Astrocyte (in vitro differentiated cells and primary cell): ENCODE results near the gene ZNF469. TPM values are rescaled to one million over a fixed set of nuclear protein-coding genes. Genes with fewer than 3 reads are reported as not detected.

Experiments
- DNase-seq: peaks from one replicate; pipeline ENCODE4 v3.0.0-alpha.2; 2010; ENCODE audit warnings: low read depth
- FAIRE-seq: peaks from 2 replicates; lab custom pipeline; 2011; peaks lifted over from hg19 to GRCh38; lab: Jason Lieb, UNC
- H2AFZ ChIP-seq: 2 replicates; pipeline ENCODE4 v1.6.0; 2012; ENCODE audit warnings: low read depth, low read length, inconsistent platforms
- H3K27ac ChIP-seq: 2 replicates; pipeline ENCODE4 v1.5.1; 2011; ENCODE audit warnings: low read depth, low read length, inconsistent platforms
- H3K27me3 ChIP-seq: 2 replicates; pipeline ENCODE4 v1.6.0; 2011; ENCODE audit warnings: low read length, inconsistent platforms; ENCODE audit not compliant: insufficient read depth
- H3K36me3 ChIP-seq: 2 replicates; pipeline ENCODE4 v1.5.1; 2011; ENCODE audit warnings: low read length, inconsistent platforms; ENCODE audit not compliant: insufficient read depth
- H3K4me1 ChIP-seq: 2 replicates; pipeline ENCODE4 v1.5.1; 2011; ENCODE audit warnings: low read length, inconsistent platforms; ENCODE audit not compliant: insufficient read depth
- H3K4me2 ChIP-seq: 2 replicates; pipeline ENCODE4 v1.6.0; 2012; ENCODE audit warnings: low read length, inconsistent platforms
- H3K4me3 ChIP-seq: 2 replicates; pipeline ENCODE4 v1.5.1; 2011; ENCODE audit warnings: low read depth, mild to moderate bottlenecking, low read length, inconsistent platforms; ENCODE audit not compliant: insufficient read depth
- H3K79me2 ChIP-seq: 2 replicates; pipeline ENCODE4 v1.6.0; 2012; ENCODE audit warnings: mild to moderate bottlenecking, low read length, inconsistent platforms; ENCODE audit not compliant: insufficient read depth
- H3K9ac ChIP-seq: 2 replicates; pipeline ENCODE4 v1.6.0; 2012; ENCODE audit warnings: mild to moderate bottlenecking, low read length, inconsistent platforms
- H3K9me3 ChIP-seq: 2 replicates; pipeline ENCODE4 v1.5.1; 2012; ENCODE audit warnings: low read depth, mild to moderate bottlenecking, low read length, inconsistent platforms; ENCODE audit not compliant: insufficient read depth
- H4K20me1 ChIP-seq: 2 replicates; pipeline ENCODE4 v1.6.0; 2012; ENCODE audit warnings: low read length, inconsistent platforms; ENCODE audit not compliant: insufficient read depth
- H3K27ac Mint-ChIP-seq: one replicate; pipeline ENCODE4 v1.8.0; 2021; ENCODE audit warnings: mild to moderate bottlenecking, mixed read lengths; ENCODE audit not compliant: unreplicated experiment
- H3K27me3 Mint-ChIP-seq: one replicate; pipeline ENCODE4 v1.8.0; 2021; ENCODE audit warnings: low read depth, mixed read lengths; ENCODE audit not compliant: unreplicated experiment
- H3K36me3 Mint-ChIP-seq: one replicate; pipeline ENCODE4 v1.8.0; 2021; ENCODE audit warnings: low read depth, mixed read lengths; ENCODE audit not compliant: unreplicated experiment
- H3K4me1 Mint-ChIP-seq: one replicate; pipeline ENCODE4 v1.8.0; 2021; ENCODE audit warnings: low read depth, mixed read lengths; ENCODE audit not compliant: unreplicated experiment
- H3K4me3 Mint-ChIP-seq: one replicate; pipeline ENCODE4 v1.8.0; 2021; ENCODE audit warnings: mild to moderate bottlenecking, moderate library complexity, mixed read lengths; ENCODE audit not compliant: unreplicated experiment
- H3K9me3 Mint-ChIP-seq: one replicate; pipeline ENCODE4 v1.8.0; 2021; ENCODE audit warnings: mild to moderate bottlenecking, mixed read lengths; ENCODE audit not compliant: unreplicated experiment
- CTCF ChIP-seq: IDR thresholded peaks from 2 replicates; pipeline ENCODE4 v1.5.1; 2011; ENCODE audit warnings: low read depth, mild to moderate bottlenecking, inconsistent platforms, low read length, moderate library complexity; ENCODE audit not compliant: insufficient read depth
- EZH2 ChIP-seq: IDR thresholded peaks from 2 replicates; pipeline ENCODE4 v1.6.1; 2012; ENCODE audit warnings: mild to moderate bottlenecking, low read length, inconsistent platforms; ENCODE audit not compliant: insufficient read depth
- total RNA-seq: library from RNA; stranded (reverse); gene quantifications from 2 replicates; pipeline ENCODE4 v1.2.1, GENCODE V29; 2021

ZNF469 gene
- total RNA-seq, 1 donor from 2014 or later, result 17.7 TPM

GRCh38 chr16:88368036-88368435 lies 14.7 kb upstream of the ZNF469 start:
- no peak overlapping the region for H3K4me2 ChIP-seq
- no peaks in the 10 kb centered on the region for H3K36me3 ChIP-seq
- peaks cover 5% of the 10 kb centered on the region for H3K9me3 ChIP-seq
- Mint-ChIP-seq H3K27ac (no peak overlapping the region), H3K9me3 (peaks cover 2% of the 10 kb centered on the region), H3K36me3 (no peaks in the 10 kb centered on the region), H3K4me3 (no peak overlapping the region), H3K27me3 (peaks cover 14% of the 10 kb centered on the region), H3K4me1 (peaks cover 1% of the 10 kb centered on the region)
- no peak for FAIRE-seq
- H4K20me1 ChIP-seq, result no peaks in the 10 kb centered on the region
- no peak overlapping the region for H3K27ac ChIP-seq
- DNase-seq, result no peak
- H3K4me1 ChIP-seq, result no peaks in the 10 kb centered on the region
- peaks cover 10% of the 10 kb centered on the region for H3K27me3 ChIP-seq
- no peaks in the 10 kb centered on the region for H3K79me2 ChIP-seq
- H3K4me3 ChIP-seq, result no peak overlapping the region
- no peak overlapping the region for H3K9ac ChIP-seq
- no peak for TF ChIP-seq EZH2
- no peak for TF ChIP-seq CTCF
- no peak overlapping the region for H2AFZ ChIP-seq

- Histone ChIP-seq H3K4me2 (no peak overlapping the region), H2AFZ (no peak overlapping the region), H3K9ac (no peak overlapping the region), H3K36me3 (no peaks in the 10 kb centered on the region), H3K9me3 (peaks cover 5% of the 10 kb centered on the region), H3K4me1 (no peaks in the 10 kb centered on the region), H3K79me2 (no peaks in the 10 kb centered on the region), H3K27ac (no peak overlapping the region), H4K20me1 (no peaks in the 10 kb centered on the region), H3K27me3 (peaks cover under 1% of the 10 kb centered on the region), H3K4me3 (no peak overlapping the region)
- no peaks in the 10 kb centered on the region for H3K36me3 Mint-ChIP-seq
- H3K9me3 Mint-ChIP-seq, result no peaks in the 10 kb centered on the region
- no peak for TF ChIP-seq CTCF
- H3K27ac Mint-ChIP-seq, result no peak overlapping the region
- DNase-seq (no peak), FAIRE-seq (no peak)
- H3K4me1 Mint-ChIP-seq, result peaks cover 2% of the 10 kb centered on the region
- H3K4me3 Mint-ChIP-seq, result no peak overlapping the region
- H3K27me3 Mint-ChIP-seq, result peaks cover 8% of the 10 kb centered on the region
Observed at GRCh38 chr16:88368994-88369393, 13.8 kb upstream of the ZNF469 start.

GRCh38 chr16:88369447-88370008 lies 13.2 kb upstream of the ZNF469 start:
- no peaks in the 10 kb centered on the region for H3K9me3 Mint-ChIP-seq
- TF ChIP-seq CTCF, result no peak
- TF ChIP-seq EZH2, result no peak
- H3K9me3 ChIP-seq, result peaks cover 5% of the 10 kb centered on the region
- H3K27me3 Mint-ChIP-seq, result peaks cover 12% of the 10 kb centered on the region
- H3K27ac ChIP-seq, result no peak overlapping the region
- no peaks in the 10 kb centered on the region for H3K4me1 ChIP-seq
- H3K4me3 ChIP-seq, result no peak overlapping the region
- H2AFZ ChIP-seq, result no peak overlapping the region
- H3K4me2 ChIP-seq, result no peak overlapping the region
- H3K36me3 ChIP-seq, result no peaks in the 10 kb centered on the region
- H3K36me3 Mint-ChIP-seq, result no peaks in the 10 kb centered on the region
- no peak overlapping the region for H3K4me3 Mint-ChIP-seq
- DNase-seq, result no peak
- no peaks in the 10 kb centered on the region for H4K20me1 ChIP-seq
- FAIRE-seq, result no peak
- no peaks in the 10 kb centered on the region for H3K27me3 ChIP-seq
- H3K9ac ChIP-seq, result no peak overlapping the region
- no peak overlapping the region for H3K27ac Mint-ChIP-seq
- H3K79me2 ChIP-seq, result no peaks in the 10 kb centered on the region
- peaks cover 6% of the 10 kb centered on the region for H3K4me1 Mint-ChIP-seq
